ENCODE measurements around the gene HOXA9. TPM values are rescaled to one million over a fixed set of nuclear protein-coding genes. Genes with fewer than 3 reads are reported as not detected.
A peak's percentile ranks its signal among the peaks of the same experiment; 100 is the strongest.

HOXA9 gene
- polyA plus RNA-seq, 1 donor (not counting 4 experiments of a cell fraction or from before 2014, with no cell fraction given), result 28.1 TPM

DNA sequence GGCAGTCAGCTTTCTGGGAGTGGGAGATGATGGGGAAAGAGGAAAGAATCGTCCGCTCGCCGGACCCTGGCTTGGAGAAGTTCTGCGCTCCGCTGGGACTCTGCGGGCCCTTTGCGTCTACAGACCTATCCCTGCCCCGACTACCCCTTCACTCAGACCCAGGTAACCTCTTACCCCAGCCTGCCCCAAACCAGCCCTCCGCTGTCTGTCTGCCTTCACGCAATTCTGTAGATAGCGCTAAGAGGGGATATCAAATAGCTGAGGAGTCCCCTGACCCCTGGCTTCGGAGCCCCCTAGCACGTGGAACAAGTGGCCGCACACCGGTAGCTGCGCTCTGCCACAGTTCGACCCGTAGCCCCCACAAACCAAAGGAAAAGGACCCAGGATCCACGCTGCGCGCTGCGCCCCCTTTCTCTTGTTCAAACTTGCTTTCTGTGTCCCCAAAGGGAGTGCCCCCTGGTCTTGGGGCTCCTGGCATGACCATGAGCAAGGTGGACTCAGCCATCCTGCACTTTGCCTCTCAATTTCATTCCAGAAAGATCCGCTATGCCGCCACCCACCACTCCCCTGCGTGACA, 41.8 kb downstream of the HOXA9 start:
- H3K9me1 ChIP-seq (ENCODE audit: control insufficient read depth, extremely low read depth, insufficient read depth, low read length), result no peaks in the 10 kb centered on the region
- peak overlapping the region; percentile 38 for H3K4me2 ChIP-seq (ENCODE audit: control insufficient read depth, extremely low read depth, insufficient read depth, low read depth, low read length)
- no peaks in the 10 kb centered on the region for H4K20me1 ChIP-seq (ENCODE audit: control insufficient read depth, extremely low read depth, insufficient read depth, low read length)
- no peak overlapping the region for H3K27ac ChIP-seq (ENCODE audit: control insufficient read depth, insufficient read depth, low read length)
- TF ChIP-seq, protein P1, sequence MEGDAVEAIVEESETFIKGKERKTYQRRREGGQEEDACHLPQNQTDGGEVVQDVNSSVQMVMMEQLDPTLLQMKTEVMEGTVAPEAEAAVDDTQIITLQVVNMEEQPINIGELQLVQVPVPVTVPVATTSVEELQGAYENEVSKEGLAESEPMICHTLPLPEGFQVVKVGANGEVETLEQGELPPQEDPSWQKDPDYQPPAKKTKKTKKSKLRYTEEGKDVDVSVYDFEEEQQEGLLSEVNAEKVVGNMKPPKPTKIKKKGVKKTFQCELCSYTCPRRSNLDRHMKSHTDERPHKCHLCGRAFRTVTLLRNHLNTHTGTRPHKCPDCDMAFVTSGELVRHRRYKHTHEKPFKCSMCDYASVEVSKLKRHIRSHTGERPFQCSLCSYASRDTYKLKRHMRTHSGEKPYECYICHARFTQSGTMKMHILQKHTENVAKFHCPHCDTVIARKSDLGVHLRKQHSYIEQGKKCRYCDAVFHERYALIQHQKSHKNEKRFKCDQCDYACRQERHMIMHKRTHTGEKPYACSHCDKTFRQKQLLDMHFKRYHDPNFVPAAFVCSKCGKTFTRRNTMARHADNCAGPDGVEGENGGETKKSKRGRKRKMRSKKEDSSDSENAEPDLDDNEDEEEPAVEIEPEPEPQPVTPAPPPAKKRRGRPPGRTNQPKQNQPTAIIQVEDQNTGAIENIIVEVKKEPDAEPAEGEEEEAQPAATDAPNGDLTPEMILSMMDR (optimal IDR thresholded peaks at IDR 0.05 in 1 of 3, IDR thresholded peaks at IDR 0.05 in 1 of 3, conservative IDR thresholded peaks at IDR 0.05 in 1 of 3; ENCODE audit: extremely low read depth in 1 of 3, insufficient read depth in 2 of 3, low read length in 3 of 3), result no peak
- no peak for TF ChIP-seq EZH2 (IDR thresholded peaks at IDR 0.05; ENCODE audit: low read length)
- no peak for FAIRE-seq
- no peaks in the 10 kb centered on the region for H3K27me3 ChIP-seq (ENCODE audit: control insufficient read depth, extremely low read depth, insufficient read depth, low read length)
- H3K36me3 ChIP-seq (ENCODE audit: control insufficient read depth in 2 of 2, extremely low read depth in 1 of 2, insufficient read depth in 2 of 2, low read length in 2 of 2), result peaks cover 0 to 4% of the 10 kb centered on the region in 2 experiments
- no peaks in the 10 kb centered on the region for H3K9me3 ChIP-seq (ENCODE audit: control insufficient read depth, low read depth, low read length)
- H3K4me3 ChIP-seq (ENCODE audit: control insufficient read depth in 2 of 3, extremely low read depth in 1 of 3, insufficient read depth in 2 of 3, low read depth in 1 of 3, low read length in 3 of 3), result no peak overlapping the region
- no peaks in the 10 kb centered on the region for H3K4me1 ChIP-seq (ENCODE audit: control insufficient read depth, extremely low read depth, insufficient read depth, low read length)
- H3K79me2 ChIP-seq (ENCODE audit: control insufficient read depth, insufficient read depth, low read length), result no peaks in the 10 kb centered on the region
- dilution Hi-C loops (cut with MboI; ENCODE audit: extremely low pct_ligation_motif_present, low sequenced_read_pairs), result no loop called here
- DNase-seq (ENCODE audit: low read depth, low spot score), result no peak
- H2AFZ ChIP-seq (ENCODE audit: control insufficient read depth, low read length), result no peak overlapping the region
- peak overlapping the region; percentile 42 for H3K9ac ChIP-seq (ENCODE audit: control insufficient read depth, extremely low read depth, insufficient read depth, low read length)

DNA sequence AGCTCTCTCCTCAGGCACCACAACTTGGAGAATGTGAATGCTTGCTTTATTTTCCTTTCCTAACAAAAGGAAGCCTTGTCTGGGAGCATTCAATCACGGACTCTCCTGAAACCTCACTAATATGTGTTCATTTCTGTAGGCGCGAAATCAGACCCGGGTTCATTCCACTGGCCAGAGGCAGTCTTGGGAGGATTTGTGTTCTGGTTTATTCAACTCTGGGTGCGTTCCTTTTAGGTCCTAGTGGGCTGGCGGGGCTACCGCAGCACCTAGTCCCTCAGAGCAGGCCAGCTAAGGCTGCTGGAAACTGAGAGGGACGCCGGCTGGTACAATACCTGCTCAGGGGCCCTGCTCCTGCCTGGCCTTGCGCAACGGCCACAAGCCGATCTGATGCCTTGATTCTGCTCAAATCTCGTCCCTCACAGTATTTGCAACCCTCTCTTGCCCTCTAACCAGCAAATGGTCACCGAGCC, 42.3 kb downstream of the HOXA9 start:
- H3K27me3 ChIP-seq (ENCODE audit: control insufficient read depth, extremely low read depth, insufficient read depth, low read length), result no peaks in the 10 kb centered on the region

More for the DNA sequence above, 42.3 kb downstream of the HOXA9 start:
- DNase-seq (ENCODE audit: low read depth, low spot score) (no peak), FAIRE-seq (no peak)
- Histone ChIP-seq H3K36me3 (ENCODE audit: control insufficient read depth in 2 of 2, extremely low read depth in 1 of 2, insufficient read depth in 2 of 2, low read length in 2 of 2) (peaks cover 0 to 4% of the 10 kb centered on the region in 2 experiments), H3K27ac (ENCODE audit: control insufficient read depth, insufficient read depth, low read length) (no peak overlapping the region), H3K4me3 (ENCODE audit: control insufficient read depth in 2 of 3, extremely low read depth in 1 of 3, insufficient read depth in 2 of 3, low read depth in 1 of 3, low read length in 3 of 3) (no peak overlapping the region), H3K9me1 (ENCODE audit: control insufficient read depth, extremely low read depth, insufficient read depth, low read length) (no peaks in the 10 kb centered on the region), H4K20me1 (ENCODE audit: control insufficient read depth, extremely low read depth, insufficient read depth, low read length) (no peaks in the 10 kb centered on the region), H3K9ac (ENCODE audit: control insufficient read depth, extremely low read depth, insufficient read depth, low read length) (peak overlapping the region; percentile 42), H3K4me2 (ENCODE audit: control insufficient read depth, extremely low read depth, insufficient read depth, low read depth, low read length) (peak overlapping the region; percentile 38), H3K4me1 (ENCODE audit: control insufficient read depth, extremely low read depth, insufficient read depth, low read length) (no peaks in the 10 kb centered on the region), H3K9me3 (ENCODE audit: control insufficient read depth, low read depth, low read length) (no peaks in the 10 kb centered on the region), H3K79me2 (ENCODE audit: control insufficient read depth, insufficient read depth, low read length) (no peaks in the 10 kb centered on the region), H2AFZ (ENCODE audit: control insufficient read depth, low read length) (no peak overlapping the region)
- TF ChIP-seq, protein P1 (optimal IDR thresholded peaks at IDR 0.05 in 1 of 3, IDR thresholded peaks at IDR 0.05 in 1 of 3, conservative IDR thresholded peaks at IDR 0.05 in 1 of 3; ENCODE audit: extremely low read depth in 1 of 3, insufficient read depth in 2 of 3, low read length in 3 of 3), result no peak
- TF ChIP-seq EZH2 (IDR thresholded peaks at IDR 0.05; ENCODE audit: low read length), result no peak
- dilution Hi-C loops (cut with MboI; ENCODE audit: extremely low pct_ligation_motif_present, low sequenced_read_pairs), result no loop called here

All from keratinocyte (primary cell).